NCI-H187 (cell line): ENCODE results near the gene ABCG8.

Experiments used
- DNase-seq, 2 experiments: peaks; one replicate each; lab custom pipeline; 2025; lab: John Stamatoyannopoulos, UW

The ABCG8 gene

DNA sequence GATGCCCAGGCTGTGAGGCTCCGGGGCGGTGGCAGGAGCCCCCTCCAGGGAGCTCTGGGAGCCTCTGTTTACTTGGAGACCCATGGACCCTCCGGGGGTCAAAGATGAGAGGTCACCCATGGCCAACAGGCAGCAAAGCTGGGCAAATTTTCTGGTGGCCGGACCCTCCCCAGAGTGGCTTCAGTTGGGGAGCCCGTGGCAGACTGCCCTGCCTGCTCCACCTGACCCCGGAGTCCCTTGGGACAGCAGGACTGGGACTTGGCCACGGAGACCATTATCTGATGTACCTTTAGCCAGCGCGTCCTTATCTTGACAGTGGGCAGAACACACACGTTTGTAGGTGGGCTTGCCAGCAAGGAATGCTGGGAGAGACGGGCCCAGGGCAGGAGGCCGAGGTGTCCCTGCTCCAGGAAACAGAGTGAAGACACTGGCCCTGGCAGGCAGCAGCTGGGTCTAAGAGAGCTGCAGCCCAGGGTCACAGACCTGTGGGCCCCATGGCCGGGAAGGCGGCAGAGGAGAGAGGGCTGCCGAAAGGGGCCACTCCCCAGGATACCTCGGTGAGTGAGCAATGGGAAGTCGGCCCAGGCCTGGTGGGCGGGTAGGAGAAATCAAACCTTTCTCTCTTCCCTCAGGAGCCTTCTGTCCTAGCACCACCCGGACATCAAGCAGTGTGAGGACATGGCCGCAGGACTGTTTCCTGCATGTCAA, at the start of gene ABCG8, which contains the start of gene ABCG5:
TSS of gene ABCG8 (plus strand) at position 412 of the 708 bp plus-strand sequence. CDS start at position 495, 83 bp downstream.
TSS of gene ABCG5 (minus strand) at position 280 of the 708 bp plus-strand sequence. CDS start at position 120, 160 bp downstream.
- no peak for DNase-seq

DNA sequence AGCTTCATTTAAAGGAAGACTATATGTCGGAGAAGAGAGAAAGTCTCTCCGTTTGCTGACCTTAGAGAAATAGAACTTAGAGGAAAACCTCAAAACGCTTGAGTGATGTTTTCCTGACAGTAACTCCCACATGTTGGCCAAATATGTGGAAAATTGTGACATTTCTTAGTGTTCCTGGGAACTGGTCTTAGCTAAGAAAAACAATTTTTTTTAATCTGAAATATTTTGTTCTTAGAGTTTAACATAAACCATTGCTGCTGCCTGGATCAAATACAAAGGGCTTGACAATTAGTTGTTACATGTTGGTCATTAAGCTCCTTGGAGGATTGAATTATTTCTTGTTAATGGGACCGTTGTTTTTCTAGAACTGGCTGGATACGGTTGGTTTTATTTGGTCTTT, 48.6 kb upstream of the ABCG8 start:
- no peak for DNase-seq

DNA sequence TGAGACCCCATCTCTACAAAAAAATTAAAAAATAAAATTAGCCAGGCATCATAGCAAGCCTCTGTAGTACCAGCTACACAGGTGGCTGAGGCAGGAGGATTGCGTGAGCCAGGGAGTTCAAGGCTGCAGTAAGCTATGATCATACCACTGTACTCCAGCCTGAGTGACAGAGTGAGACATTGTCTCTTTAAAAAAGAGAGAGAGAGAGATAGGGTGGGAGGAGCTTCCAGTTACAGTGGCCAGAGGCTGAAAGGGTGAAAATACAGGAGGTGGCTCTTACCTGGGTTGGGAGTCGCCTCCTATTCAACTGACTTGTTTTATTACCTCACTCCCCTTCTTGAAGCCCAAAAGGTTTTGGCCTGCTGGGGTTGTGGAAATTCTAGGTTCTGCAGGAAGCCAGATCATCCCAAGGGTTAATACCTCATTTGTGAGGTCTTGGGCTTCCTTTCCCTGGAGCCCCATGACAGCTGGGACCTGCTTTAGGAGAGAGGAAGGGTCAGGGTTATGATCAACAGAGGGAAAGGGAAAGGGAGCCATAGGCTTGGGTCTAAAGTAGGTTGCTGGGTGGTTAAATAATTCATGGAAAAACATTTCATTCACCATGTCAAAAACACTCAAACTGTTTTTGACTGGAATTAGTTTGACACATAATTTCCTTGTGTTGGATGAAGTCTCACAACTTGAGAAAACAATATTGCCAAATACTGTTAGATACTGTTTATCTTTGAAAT, 47.6 kb upstream of the ABCG8 start:
- DNase-seq: no peak

DNA sequence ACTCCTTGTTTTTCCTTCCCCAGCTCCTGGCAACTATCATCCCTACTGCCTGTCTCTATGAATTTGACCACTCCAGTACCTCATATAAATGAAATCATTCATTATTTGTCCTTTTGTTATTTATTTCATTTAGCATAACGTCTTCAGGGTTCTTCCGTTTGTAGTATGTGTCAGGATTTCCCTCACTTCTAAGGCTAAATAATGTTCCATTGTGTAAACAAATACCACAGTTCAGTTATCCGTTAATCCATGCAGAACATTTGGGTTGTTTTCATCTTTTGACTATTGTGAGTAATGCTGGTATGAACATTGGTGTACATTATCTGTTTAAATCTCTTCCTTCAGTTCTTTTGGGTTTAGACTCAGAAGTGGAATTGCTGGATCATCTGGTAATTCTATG, 46.1 kb upstream of the ABCG8 start:
- no peak for DNase-seq

DNA sequence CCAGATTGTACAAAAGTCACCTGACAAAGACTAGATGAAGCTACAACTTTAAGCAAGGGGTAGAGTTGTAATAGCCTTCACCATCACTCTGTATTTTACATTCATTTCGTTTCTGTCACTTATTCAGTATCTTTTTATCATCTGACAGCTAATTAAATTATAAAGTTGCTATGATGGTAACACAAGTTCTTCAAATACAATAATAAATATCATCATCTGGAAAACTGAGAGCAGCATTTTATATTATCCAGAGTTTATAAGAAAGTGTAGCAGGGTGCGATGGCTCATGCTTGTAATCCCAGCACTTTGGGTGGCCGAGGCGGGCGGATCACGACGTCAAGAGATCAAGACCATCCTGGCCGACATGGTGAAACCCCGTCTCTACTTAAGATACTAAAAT, 43.8 kb upstream of the ABCG8 start:
- no peak for DNase-seq

DNA sequence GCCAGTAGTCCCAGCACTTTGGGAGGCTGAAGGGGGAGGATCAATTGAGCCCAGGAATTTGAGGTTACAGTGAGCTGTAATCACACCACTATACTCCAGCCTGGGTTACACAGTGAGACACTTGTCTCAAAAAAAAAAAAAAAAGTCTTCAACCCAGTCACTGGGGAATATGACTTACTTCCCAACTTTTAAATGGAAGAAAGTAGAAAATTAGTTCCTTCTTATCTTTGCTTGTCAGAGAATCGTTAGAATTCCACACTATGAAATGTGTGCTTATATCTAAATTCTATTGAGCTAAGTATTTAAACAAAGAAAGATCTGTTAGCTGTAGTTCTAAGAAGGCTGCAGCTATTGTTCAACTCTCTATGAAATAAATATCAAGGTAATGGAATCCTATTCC, 42.6 kb upstream of the ABCG8 start:
- DNase-seq: no peak

DNA sequence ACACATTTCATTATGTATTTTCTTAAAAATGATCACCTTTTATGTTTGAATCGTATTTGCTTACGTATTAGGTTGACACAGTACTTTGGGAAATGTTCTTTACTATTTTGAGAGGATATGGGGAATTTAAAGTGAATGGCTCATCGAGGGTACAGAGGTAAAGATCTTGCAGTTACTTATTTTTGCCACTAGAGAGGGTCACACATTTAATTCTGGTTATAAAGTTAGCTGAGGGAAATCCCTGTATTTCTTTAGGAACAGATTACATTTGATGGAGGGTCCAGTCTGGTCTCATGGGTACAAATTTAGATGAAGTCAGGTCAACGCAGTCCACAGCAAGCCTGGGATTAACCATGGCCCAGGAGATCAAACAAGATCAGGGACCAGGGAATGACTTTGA, 40.5 kb upstream of the ABCG8 start:
- DNase-seq: no peak

DNA sequence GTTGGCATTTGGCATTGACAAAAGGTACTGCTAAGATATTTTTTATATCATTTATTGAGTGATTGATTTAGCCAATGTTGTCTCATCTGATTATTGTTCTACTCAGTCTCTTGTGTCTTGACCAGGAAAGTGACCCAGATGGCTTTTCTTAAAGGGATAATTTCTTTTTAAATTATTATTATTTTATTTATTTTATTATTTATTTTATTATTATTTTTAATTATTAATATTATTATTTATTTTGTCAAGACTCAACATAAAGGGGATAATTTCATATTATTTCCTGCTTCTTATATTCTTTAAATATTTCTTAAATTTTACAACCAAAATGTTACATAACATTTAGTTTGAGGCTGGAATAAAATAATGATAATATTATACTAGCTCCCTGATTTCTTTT, 37.9 kb upstream of the ABCG8 start:
- DNase-seq: no peak

DNA sequence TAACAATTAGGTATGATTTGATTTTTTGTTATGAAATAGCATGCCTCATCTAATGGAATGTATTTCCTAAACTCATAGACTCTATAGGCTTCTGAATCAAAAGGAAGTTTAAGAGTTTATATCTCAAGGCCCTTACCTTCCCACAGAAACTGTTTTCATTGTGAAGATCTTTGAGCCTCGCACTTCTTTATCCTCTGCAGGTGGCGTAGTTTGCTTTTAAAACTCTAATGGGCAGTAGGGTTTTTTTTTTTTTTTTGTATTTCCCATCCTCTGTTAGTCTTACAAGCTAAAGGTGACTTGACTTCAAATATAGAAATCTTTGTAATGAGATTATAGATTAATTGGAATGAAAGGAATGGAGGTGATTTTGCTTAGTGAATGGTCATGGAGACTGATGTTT, 36.6 kb upstream of the ABCG8 start:
- DNase-seq: no peak

DNA sequence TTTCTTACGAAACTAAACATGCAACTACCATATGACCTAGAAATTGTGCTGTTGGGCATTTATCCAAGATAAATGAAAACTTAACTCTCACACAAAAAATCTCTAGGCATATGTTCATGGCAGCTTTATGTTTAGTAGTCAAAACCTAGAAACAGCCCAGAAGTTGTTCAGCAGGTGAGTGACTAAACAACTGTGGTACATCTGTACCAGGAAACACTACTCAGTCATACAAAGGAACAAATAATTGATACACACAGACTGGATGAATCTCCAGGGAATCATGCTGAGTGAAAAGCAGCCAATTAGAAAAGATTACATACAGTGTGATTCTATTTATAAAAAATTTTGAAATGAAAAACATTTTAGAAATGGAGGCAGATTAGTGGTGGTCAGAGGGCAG, 35.7 kb upstream of the ABCG8 start:
- no peak for DNase-seq

DNA sequence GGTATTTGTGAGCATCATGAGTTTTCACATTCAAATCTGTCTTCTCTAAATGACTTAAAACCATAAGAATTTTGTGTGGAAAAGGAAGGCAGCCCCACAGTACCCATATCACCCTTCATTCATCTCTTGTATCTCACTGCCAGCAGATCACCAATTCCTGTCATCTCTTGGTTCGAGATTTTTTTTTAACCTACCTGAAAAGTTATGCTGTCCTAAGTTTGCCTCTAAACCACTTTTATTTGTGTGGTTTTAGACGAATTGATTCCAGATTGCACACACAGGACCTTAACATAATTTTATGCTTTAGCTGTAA, 32.1 kb upstream of the ABCG8 start:
- no peak for DNase-seq

DNA sequence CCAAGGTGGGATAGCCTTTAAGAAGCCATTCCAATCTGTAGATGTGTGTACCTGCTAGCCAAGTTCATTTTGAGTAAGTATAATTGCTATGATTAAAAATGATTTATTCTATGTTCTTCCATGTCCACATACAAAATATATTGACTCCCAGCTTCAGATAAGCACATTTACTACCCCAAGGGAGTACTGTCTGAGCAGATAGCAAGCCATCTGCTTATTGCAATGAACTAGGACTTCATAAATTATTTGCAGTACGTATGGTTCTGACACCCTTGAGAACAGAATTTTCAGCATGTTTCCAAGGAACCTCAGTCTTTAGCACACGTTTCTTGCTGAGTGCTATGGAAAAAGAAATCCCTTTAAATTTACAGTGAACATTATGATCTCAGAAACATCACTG, 28.3 kb upstream of the ABCG8 start:
- no peak for DNase-seq

DNA sequence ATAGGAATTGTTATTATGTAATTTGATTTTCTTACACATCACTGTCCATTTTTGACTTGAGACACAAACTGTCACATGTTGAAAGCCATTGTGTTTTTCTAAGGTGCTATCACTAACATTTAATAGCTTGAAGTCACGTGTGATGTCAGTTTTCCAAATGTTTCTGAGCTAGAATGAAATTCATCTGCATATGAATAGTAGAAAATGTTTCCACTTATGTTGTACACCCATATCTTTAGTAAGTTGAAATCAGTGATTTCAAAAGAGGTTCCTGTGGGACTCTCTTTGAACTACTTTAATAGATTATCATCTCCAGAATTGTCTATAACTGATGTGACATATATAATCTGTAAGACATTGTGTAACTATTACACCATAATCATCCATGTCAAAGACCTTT, 27.9 kb upstream of the ABCG8 start:
- no peak for DNase-seq

DNA sequence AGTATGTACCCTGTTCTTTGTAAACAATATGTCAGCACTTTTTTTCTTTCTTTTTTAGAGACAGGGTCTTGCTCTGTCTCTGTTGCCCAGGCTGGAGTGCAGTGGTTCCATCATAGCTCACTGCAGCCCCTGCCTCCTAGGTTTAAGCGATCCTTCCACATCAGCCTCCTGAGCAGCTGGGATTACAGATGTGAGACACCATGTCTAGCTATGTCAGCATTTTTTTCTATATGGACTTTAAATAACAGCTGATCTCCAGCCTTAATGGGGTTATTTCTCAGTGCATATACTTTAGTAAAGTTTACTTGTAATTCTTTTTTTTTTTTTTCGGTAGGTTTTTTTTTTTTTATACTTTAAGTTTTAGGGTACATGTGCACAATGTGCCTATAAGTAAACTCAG, 26.8 kb upstream of the ABCG8 start:
- DNase-seq: no peak

DNA sequence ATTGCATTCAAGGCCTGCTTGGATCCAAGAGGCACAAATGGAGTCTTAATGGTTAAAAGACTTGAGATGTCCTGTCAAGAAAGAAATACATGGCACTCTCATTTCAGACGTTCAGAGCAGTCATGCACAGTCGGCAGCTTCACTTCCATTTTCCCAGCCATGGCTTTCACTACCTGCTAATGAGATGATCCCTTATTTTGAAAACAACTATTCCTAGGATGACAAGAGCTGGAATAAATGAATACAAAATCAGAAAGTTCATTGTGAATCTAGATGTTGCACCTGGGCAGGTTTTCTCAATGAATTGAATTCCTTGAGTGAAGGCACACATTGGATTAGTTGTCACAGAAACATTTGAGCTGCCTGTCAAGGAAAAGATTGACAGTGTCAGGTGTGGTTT, 25.8 kb upstream of the ABCG8 start:
- no peak for DNase-seq

DNA sequence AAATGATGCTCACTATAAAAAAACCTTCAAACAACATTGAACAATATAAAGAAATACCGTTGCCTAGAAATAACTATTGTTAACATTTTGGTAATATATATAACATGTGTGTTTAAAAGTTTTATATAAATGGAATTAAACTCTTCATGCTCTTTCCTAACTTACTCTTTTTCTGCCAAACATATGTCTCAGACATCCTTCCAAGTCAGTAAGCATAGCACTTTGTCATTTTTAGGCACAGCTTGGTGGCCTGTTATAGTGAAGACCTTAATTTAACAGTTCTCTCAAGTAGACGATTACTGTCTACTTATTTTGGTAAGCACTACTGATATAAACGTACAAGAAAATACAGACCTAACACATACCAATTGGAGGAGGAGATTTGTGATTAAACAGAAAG, 24.1 kb upstream of the ABCG8 start:
- no peak for DNase-seq

DNA sequence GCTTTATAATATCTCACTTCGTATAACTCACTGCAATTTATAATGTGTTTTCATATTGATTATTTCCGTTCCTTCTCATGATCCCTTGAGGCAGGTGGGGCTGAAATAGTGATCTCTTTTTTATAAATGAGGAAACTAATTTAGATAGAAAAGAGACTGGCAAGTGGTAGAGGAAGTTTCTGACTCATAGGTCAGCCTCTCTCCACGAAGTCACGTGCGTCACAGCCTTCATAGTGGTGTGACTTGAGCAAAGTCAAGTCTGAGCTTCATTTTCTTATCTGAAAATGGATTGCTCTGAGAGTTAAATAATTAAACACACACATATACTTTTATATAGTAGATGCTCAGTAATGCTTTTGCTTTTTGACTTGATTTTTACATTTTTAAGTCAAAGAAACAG, 20.0 kb upstream of the ABCG8 start:
- DNase-seq: no peak

DNA sequence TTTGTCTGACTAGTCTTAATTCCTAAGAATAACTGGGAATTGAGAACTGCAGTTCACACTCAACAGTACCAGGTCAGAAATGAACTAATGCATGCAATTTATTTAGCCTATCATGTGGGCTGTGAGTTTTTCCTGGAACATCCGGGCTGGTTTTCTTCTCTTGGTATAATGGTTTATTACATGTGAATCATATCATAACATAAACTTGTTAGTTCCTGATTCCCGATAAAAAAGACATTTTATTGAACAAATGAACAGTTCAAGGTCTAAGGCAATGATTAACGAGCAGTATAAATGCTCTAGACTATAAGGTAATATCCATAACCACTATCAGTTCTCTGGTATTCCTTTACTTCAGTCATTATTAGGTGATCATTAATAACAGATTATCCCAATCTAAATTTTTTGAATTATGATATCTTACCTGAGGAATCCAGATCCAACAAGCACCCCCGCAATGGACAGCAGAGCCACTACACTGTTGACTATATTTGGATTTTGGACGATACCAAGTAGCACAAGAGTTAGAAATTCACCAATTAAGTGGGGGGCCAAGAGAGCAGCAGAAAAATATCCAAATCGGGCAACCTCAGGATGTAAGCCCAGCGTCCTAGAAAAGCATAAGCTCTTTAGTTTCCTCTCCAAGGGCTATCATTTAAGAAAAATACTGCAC, 19.1 kb upstream of the ABCG8 start:
- DNase-seq: no peak

DNA sequence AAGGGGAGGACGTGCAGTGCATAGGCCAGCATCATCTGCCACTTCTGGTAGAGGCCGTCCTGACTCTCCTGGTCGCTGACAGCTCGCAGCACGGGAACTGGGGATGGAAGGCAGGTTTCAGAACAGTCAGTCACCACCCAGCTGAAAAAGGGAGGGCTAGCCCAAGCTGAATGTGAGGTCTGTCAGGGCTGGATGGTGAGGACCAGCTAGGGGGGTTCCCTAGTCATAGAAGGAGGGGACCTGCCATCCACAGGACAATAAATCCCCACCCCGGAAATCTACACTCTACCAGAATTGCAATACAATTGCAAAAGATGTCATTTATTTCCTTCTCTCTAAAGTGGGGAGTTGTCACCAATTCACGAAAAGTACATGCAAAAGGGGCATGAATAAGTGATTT, 15.9 kb upstream of the ABCG8 start:
- no peak for DNase-seq

DNA sequence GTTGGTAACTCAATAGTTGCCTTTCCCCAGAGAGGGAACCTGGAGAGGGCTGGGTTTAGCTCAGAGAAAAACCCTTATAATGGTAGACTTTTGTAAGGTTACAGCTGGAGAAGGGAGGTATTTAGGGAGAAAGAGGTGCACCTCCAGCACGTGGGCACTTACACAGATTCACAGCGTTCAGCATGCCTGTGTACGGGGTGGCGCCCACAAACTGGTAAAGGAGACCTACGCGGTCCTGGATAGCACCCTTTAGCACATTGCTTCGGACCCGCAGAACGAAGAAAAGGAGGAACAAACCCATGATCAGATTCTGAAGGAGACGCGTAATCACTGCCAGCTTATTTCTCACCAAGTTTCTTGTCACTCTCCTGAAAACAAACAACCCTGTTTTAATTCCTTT, 15.0 kb upstream of the ABCG8 start:
- DNase-seq: no peak

DNA sequence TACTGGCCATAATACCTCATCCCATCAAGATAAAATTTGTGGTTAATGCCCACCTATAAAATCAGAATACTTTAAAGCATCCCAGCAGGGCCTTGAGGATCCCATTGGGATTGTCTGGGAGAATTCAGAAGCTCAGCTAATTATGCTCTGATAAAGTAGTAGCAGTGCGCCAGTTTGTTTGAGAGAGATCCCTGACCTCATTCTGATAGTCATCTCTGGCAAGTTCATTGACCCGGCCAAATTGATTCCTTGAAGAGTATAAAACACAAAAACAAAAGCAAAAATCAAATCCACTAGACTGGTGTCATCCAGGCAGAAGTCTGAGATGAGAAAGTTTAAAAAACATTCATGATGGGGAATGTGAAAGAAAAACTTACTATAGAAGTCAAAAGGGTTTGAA, 14.3 kb upstream of the ABCG8 start:
- DNase-seq: no peak

DNA sequence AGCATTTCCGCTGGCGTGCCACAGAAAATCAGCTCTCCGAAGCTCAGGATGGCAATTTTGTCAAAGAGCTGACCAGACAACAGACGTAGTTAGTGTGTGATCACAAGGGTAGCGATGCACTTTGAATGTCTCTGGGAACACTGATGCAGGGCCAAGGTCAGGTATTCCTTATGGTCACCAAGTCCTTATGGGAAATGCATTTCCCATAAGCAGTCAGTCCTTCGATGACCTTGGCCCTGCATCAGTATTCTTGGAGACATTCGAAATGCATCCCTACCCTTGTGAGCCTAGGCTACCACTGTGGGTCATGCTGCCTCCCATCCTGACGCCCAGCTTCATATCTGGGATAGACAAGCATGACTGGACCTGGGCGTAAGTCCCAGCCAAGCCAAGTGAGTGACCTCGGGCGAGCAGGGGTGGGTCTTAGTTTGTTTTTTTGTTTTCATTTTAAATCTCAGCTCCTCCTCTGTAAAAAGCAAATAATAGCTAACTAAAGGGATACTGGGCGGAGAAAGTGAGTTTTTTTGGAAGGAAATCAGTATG, 13.7 kb upstream of the ABCG8 start:
- DNase-seq: no peak

DNA sequence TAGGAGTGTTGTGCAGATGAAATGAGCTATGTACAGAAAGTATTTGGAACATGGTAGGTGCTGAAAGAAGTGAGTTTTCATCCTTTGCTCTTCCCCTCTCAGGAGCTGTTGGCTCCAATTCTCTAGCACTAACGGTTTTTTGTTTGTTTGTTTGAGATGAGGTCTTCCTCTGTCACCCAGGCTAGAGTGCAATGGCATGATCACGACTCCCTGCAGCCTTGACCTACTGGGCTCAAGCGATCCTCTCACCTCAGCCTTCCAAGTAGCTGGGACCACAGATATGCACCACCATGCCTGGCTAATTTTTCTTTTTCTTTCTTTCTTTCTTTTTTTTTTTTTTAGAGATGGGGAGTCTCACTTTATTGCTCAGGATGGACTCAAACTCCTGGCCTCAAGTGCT, 12.9 kb upstream of the ABCG8 start:
- DNase-seq: no peak
